ENCODE results near the gene PTGER4. TPM values are rescaled to one million over a fixed set of nuclear protein-coding genes. Genes with fewer than 3 reads are reported as not detected.

PTGER4 gene
- total and polyA plus RNA-seq, 4 donors, result 0.60 to 6.8 (median 2.8) TPM

- no peak for TF ChIP-seq ZBTB33 (IDR thresholded peaks at IDR 0.05)
- no peak for TF ChIP-seq HNF4A (conservative IDR thresholded peaks at IDR 0.05)
- no peak for TF ChIP-seq RAD21 (IDR thresholded peaks at IDR 0.05)
- TF ChIP-seq FOXA2 (IDR thresholded peaks at IDR 0.05), result no peak
- TF ChIP-seq NR2F2 (IDR thresholded peaks at IDR 0.05), result no peak
- no peak for TF ChIP-seq JUND (IDR thresholded peaks at IDR 0.05)
- TF ChIP-seq TAF1 (conservative IDR thresholded peaks at IDR 0.05), result no peak
- TF ChIP-seq EGR1 (IDR thresholded peaks at IDR 0.05; ENCODE audit: low read depth in 2 of 2), result no peak
Measured at GRCh38 chr5:40691894-40692293, 12.2 kb downstream of the PTGER4 start (continued).

- H3K36me3 ChIP-seq (ENCODE audit: control insufficient read depth in 4 of 4, insufficient read depth in 3 of 4, low read depth in 1 of 4, low read length in 3 of 4), result peaks cover 0 to 2% (median 0%) of the 10 kb centered on the region in 4 donors
- TF ChIP-seq HNF4A (conservative IDR thresholded peaks at IDR 0.05), result no peak
- TF ChIP-seq RAD21 (IDR thresholded peaks at IDR 0.05), result no peak
- TF ChIP-seq FOXA2 (IDR thresholded peaks at IDR 0.05), result no peak
- no peak for TF ChIP-seq ZBTB33 (IDR thresholded peaks at IDR 0.05)
- TF ChIP-seq YY1 (IDR thresholded peaks at IDR 0.05), result no peak
- no peak for TF ChIP-seq RXRA (IDR thresholded peaks at IDR 0.05)
- TF ChIP-seq GABPA (IDR thresholded peaks at IDR 0.05 in 1 of 2, conservative IDR thresholded peaks at IDR 0.05 in 1 of 2), result no peak
- no peak for TF ChIP-seq SP1 (IDR thresholded peaks at IDR 0.05)
- TF ChIP-seq ATF3 (IDR thresholded peaks at IDR 0.05), result no peak
- no peak for TF ChIP-seq EGR1 (IDR thresholded peaks at IDR 0.05; ENCODE audit: low read depth in 2 of 2)
- TF ChIP-seq REST (IDR thresholded peaks at IDR 0.05), result no peak
- no peak for TF ChIP-seq JUND (IDR thresholded peaks at IDR 0.05)
- no peak for TF ChIP-seq CTCF (IDR thresholded peaks at IDR 0.05; ENCODE audit: low read depth, low read length, missing input control)
- TF ChIP-seq MAX (IDR thresholded peaks at IDR 0.05), result no peak
- no peak for TF ChIP-seq TAF1 (conservative IDR thresholded peaks at IDR 0.05)
- TF ChIP-seq FOXA1 (IDR thresholded peaks at IDR 0.05), result no peak
- TF ChIP-seq HNF4G (IDR thresholded peaks at IDR 0.05), result no peak
- TF ChIP-seq NR2F2 (IDR thresholded peaks at IDR 0.05), result no peak
- no peak for DNase-seq (ENCODE audit: low spot score)
- H3K9ac ChIP-seq (ENCODE audit: low read depth in 1 of 2, low read length in 2 of 2), result no peak overlapping the region
- no peak overlapping the region for H3K4me3 ChIP-seq (ENCODE audit: low read depth in 1 of 3, low read length in 3 of 3)
- H3K4me1 ChIP-seq (ENCODE audit: control insufficient read depth in 4 of 4, insufficient read depth in 4 of 4, low read length in 3 of 4), result no peaks in the 10 kb centered on the region
- H3K27ac ChIP-seq (ENCODE audit: low read depth in 1 of 2, low read length in 2 of 2), result no peak overlapping the region
- no peaks in the 10 kb centered on the region for H3K9me3 ChIP-seq (ENCODE audit: control insufficient read depth in 4 of 4, low read length in 3 of 4)
- H3K27me3 ChIP-seq (ENCODE audit: control insufficient read depth in 4 of 4, insufficient read depth in 4 of 4, low read length in 3 of 4), result no peaks in the 10 kb centered on the region
Measured at GRCh38 chr5:40694433-40694832, 14.7 kb downstream of the PTGER4 start.
